ENCODE data around the gene LSMEM2.
A peak's percentile ranks its signal among the peaks of the same experiment; 100 is the strongest.
"Not testable (repeated sequence)": the region's sequence is repeated elsewhere in the genome, so short reads cannot be mapped to it uniquely, and the experiment has no call there.

LSMEM2 gene

GRCh38 chr3:50300681-50301254 lies 21.9 kb downstream of the LSMEM2 start:
- no peak for DNase-seq

- DNase-seq, result no peak
These were observed 23.5 kb downstream of the LSMEM2 start for GRCh38 chr3:50302095-50303012.

- DNase-seq, result no peak
These were observed 24.3 kb downstream of the LSMEM2 start, which contains the start of gene HYAL1 for GRCh38 chr3:50303013-50303815. Gene HYAL1, minus strand, starts transcription at chr3:50303574. Its CDS starts 618 bp downstream, at chr3:50302956.

- peak; percentile 43 for DNase-seq
These were observed 25.7 kb downstream of the LSMEM2 start for GRCh38 chr3:50304601-50305000.

GRCh38 chr3:50312041-50312440 lies 33.2 kb downstream of the LSMEM2 start:
- DNase-seq, result not testable (repeated sequence)

GRCh38 chr3:50314342-50314741 lies 35.5 kb downstream of the LSMEM2 start:
- no peak for DNase-seq

GRCh38 chr3:50314816-50315215 lies 35.9 kb downstream of the LSMEM2 start:
- DNase-seq, result no peak

GRCh38 chr3:50316657-50317242 lies 37.9 kb downstream of the LSMEM2 start:
- DNase-seq, result peak; percentile 46

- DNase-seq, result no peak
These were observed 38.4 kb downstream of the LSMEM2 start for GRCh38 chr3:50317300-50317699.

GRCh38 chr3:50318163-50318562 lies 39.3 kb downstream of the LSMEM2 start:
- DNase-seq, result no peak

GRCh38 chr3:50318615-50319014 lies 39.7 kb downstream of the LSMEM2 start:
- DNase-seq, result no peak

GRCh38 chr3:50319181-50319893 lies 40.5 kb downstream of the LSMEM2 start:
- no peak for DNase-seq

GRCh38 chr3:50319894-50320625 lies 41.2 kb downstream of the LSMEM2 start:
- no peak for DNase-seq

- peak; percentile 42 for DNase-seq
These were observed 42.0 kb downstream of the LSMEM2 start for GRCh38 chr3:50320853-50321335.

- DNase-seq, result peak; percentile 82
These were observed 42.6 kb downstream of the LSMEM2 start for GRCh38 chr3:50321336-50322114.

- no peak for DNase-seq
These were observed 43.2 kb downstream of the LSMEM2 start for GRCh38 chr3:50322115-50322385.

GRCh38 chr3:50322386-50323091 lies 43.7 kb downstream of the LSMEM2 start, which contains the start of gene HYAL2:
Gene HYAL2, minus strand, starts transcription at chr3:50322745. Its CDS starts 2,256 bp downstream, at chr3:50320489.
- DNase-seq, result no peak

- DNase-seq, result no peak
These were observed 44.3 kb downstream of the LSMEM2 start for GRCh38 chr3:50323092-50323600.

GRCh38 chr3:50323614-50324199 lies 44.8 kb downstream of the LSMEM2 start:
- DNase-seq, result no peak
